GM18868 (cell line): ENCODE results near the gene TLCD1.

Source experiments
- ATAC-seq: cut with Tn5 transposase; IDR thresholded peaks from one replicate; pipeline ENCODE4 v1.9.1; 2021; ENCODE audit warnings: mild to moderate bottlenecking, moderate library complexity; ENCODE audit not compliant: unreplicated experiment

The TLCD1 gene

GRCh38 chr17:28715217-28715616 is 10.8 kb downstream of the TLCD1 start:
- no peak for ATAC-seq

- no peak for ATAC-seq
Observed at GRCh38 chr17:28714281-28714680, 11.8 kb downstream of the TLCD1 start.

- no peak for ATAC-seq
Observed at GRCh38 chr17:28712705-28713415, 13.2 kb downstream of the TLCD1 start.

- no peak for ATAC-seq
Observed at GRCh38 chr17:28712032-28712704, 13.9 kb downstream of the TLCD1 start.

- peak; percentile 21 for ATAC-seq
Observed at GRCh38 chr17:28711723-28712031, 14.4 kb downstream of the TLCD1 start, which contains the start of gene PROCA1. PROCA1 (minus strand) TSS chr17:28711888; CDS start chr17:28711660, 228 bp downstream.

- ATAC-seq: peak; percentile 85
Observed at GRCh38 chr17:28710861-28711722, 14.9 kb downstream of the TLCD1 start.

GRCh38 chr17:28707339-28707720 is 18.7 kb downstream of the TLCD1 start:
- no peak for ATAC-seq

GRCh38 chr17:28706471-28707338 is 19.3 kb downstream of the TLCD1 start:
- ATAC-seq: no peak

GRCh38 chr17:28705728-28706334 is 20.2 kb downstream of the TLCD1 start:
- no peak for ATAC-seq

GRCh38 chr17:28705074-28705659 is 20.9 kb downstream of the TLCD1 start:
- no peak for ATAC-seq

GRCh38 chr17:28704219-28704858 is 21.7 kb downstream of the TLCD1 start:
- ATAC-seq: no peak

GRCh38 chr17:28703552-28704218 is 22.3 kb downstream of the TLCD1 start:
- ATAC-seq: no peak

GRCh38 chr17:28702752-28703150 is 23.3 kb downstream of the TLCD1 start:
- no peak for ATAC-seq

- ATAC-seq: no peak
Observed at GRCh38 chr17:28702026-28702751, 23.8 kb downstream of the TLCD1 start.

GRCh38 chr17:28700830-28701492 is 25.1 kb downstream of the TLCD1 start:
- ATAC-seq: no peak

- ATAC-seq: no peak
Observed at GRCh38 chr17:28700278-28700677, 25.8 kb downstream of the TLCD1 start.

GRCh38 chr17:28698253-28698941 is 27.6 kb downstream of the TLCD1 start:
- no peak for ATAC-seq
